Fibroblast of lung (primary cell): ENCODE results near the gene MYH10. TPM values are rescaled to one million over a fixed set of nuclear protein-coding genes. Genes with fewer than 3 reads are reported as not detected.

ENCODE experiments used
- DNase-seq, 2 donors: peaks; one replicate each; pipeline versions ENCODE4 v3.0.0 to v3.0.0-alpha.2; 2010; ENCODE audit warnings: low read depth in 2 of 2
- H2AFZ ChIP-seq: 2 replicates; pipeline ENCODE4 v1.5.1; 2012; ENCODE audit warnings: low read length, control low read depth, inconsistent platforms
- H3K27ac ChIP-seq: 2 replicates; pipeline ENCODE4 v1.5.1; 2011; ENCODE audit warnings: low read length, control low read depth; ENCODE audit not compliant: insufficient read depth
- H3K27me3 ChIP-seq: 2 replicates; pipeline ENCODE4 v1.5.1; 2011; ENCODE audit warnings: mild to moderate bottlenecking, low read length; ENCODE audit not compliant: control insufficient read depth, insufficient read depth
- H3K36me3 ChIP-seq: 2 replicates; pipeline ENCODE4 v1.5.1; 2011; ENCODE audit warnings: low read length; ENCODE audit not compliant: control insufficient read depth, insufficient read depth
- H3K4me1 ChIP-seq: 2 replicates; pipeline ENCODE4 v1.5.1; 2011; ENCODE audit warnings: low read length; ENCODE audit not compliant: control insufficient read depth, insufficient read depth; ENCODE audit errors: extremely low read depth
- H3K4me2 ChIP-seq: 2 replicates; pipeline ENCODE4 v1.5.1; 2011; ENCODE audit warnings: low read length, control low read depth; ENCODE audit not compliant: insufficient read depth; ENCODE audit errors: extremely low read depth
- H3K4me3 ChIP-seq, 4 experiments: fragments of 200-600 bp in 1 of 4; sonication (generic) in 1 of 4; replicated peaks in 1 of 4; 2 replicates each; pipeline ENCODE4 v1.5.1; 2011 to 2016; ENCODE audit warnings: low read length in 4 of 4, low read depth in 3 of 4, mild to moderate bottlenecking in 3 of 4, control low read depth in 2 of 4, inconsistent platforms in 1 of 4, mixed read lengths in 1 of 4; ENCODE audit not compliant: insufficient read depth in 1 of 4; ENCODE audit errors: control extremely low read depth in 1 of 4
- H3K79me2 ChIP-seq: 2 replicates; pipeline ENCODE4 v1.5.1; 2012; ENCODE audit warnings: mild to moderate bottlenecking, low read length, inconsistent platforms; ENCODE audit not compliant: control insufficient read depth, insufficient read depth
- H3K9ac ChIP-seq: 2 replicates; pipeline ENCODE4 v1.5.1; 2011; ENCODE audit warnings: mild to moderate bottlenecking, low read length, control low read depth; ENCODE audit not compliant: insufficient read depth
- H3K9me3 ChIP-seq: 2 replicates; pipeline ENCODE4 v1.5.1; 2012; ENCODE audit warnings: low read depth, low read length; ENCODE audit not compliant: control insufficient read depth, insufficient read depth
- H4K20me1 ChIP-seq: 2 replicates; pipeline ENCODE4 v1.5.1; 2011; ENCODE audit warnings: low read length; ENCODE audit not compliant: control insufficient read depth, insufficient read depth; ENCODE audit errors: extremely low read depth
- EZH2 ChIP-seq: IDR thresholded peaks from 2 replicates; pipeline ENCODE4 v1.5.1; 2012; ENCODE audit warnings: low read length, control low read depth, mild to moderate bottlenecking; ENCODE audit errors: missing control alignments
- polyA plus RNA-seq, 2 donors: library from polyadenylated mRNA; depleted of rRNA in 1 of 2; stranded (reverse) in 1 of 2; unstranded in 1 of 2; fragments of >200 nt; gene quantifications; 2 replicates each; pipeline ENCODE4 v1.2.1, GENCODE V29; 2011 to 2012; ENCODE audit warnings: missing spikeins in 1 of 2
- total RNA-seq: library from RNA; depleted of rRNA; stranded (reverse); fragments of >200 nt; gene quantifications from 2 replicates; pipeline ENCODE4 v1.2.1, GENCODE V29; 2014
- TF ChIP-seq, protein P1 (sequence below), 2 donors: IDR thresholded peaks in 1 of 2; conservative IDR thresholded peaks in 1 of 2; 1 replicate in 1 of 2; 2 replicates in 1 of 2; pipeline ENCODE4 v1.5.1; 2011 to 2012; ENCODE audit warnings: low read length in 2 of 2, control low read depth in 1 of 2, inconsistent platforms in 1 of 2, low read depth in 1 of 2, mild to moderate bottlenecking in 1 of 2

MYH10 gene
- total and polyA plus RNA-seq, 2 donors (not counting 1 experiment from before 2014, with no cell fraction given), result 54.6 to 104 TPM

DNA sequence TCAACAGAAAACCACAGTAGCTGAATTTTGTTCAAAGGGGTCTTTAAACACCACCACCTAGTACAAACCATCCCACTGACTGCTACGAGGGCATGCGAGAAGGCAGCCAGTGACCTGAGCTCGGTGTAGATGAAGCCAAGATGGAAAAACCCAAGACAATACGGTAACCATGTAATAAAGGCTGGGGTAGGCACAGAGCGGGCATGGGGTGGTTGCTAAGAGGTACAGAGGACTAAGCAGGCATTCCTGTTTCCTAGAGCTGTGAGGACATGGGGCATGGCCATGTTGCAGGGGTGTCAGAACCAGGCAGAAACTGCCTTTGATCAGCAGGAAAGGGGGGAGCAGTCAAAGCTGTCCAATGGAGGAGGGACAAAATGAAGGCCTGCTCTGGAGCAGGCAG is 142.8 kb downstream of the MYH10 start:
- H3K36me3 ChIP-seq, result peaks cover 12% of the 10 kb centered on the region

DNA sequence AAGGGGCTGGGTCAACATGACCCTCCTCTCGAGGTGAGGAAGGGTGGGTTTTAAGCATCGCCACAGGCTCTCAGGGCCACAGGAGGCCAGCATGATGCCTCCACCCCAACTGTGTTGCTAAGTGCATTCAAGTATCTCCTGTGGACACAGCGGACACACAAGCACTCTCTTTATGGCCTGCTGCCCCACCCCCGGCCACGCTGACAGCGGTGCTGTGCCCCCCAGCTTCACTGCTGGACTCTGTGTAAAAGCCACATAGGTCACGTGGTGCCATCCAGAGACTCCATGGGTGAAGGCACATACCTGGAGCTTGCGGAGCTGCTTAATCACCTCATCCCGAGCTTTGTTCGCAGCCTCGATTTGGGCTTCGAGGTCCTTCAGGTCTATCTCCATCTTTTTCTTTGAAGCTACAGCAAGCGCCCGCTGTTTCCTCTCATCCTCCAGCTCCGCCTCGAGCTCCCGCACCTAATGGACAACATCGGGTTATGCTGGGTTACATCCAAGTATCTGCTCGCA is 143.3 kb downstream of the MYH10 start:
- TF ChIP-seq EZH2, result no peak
- TF ChIP-seq, protein P1, sequence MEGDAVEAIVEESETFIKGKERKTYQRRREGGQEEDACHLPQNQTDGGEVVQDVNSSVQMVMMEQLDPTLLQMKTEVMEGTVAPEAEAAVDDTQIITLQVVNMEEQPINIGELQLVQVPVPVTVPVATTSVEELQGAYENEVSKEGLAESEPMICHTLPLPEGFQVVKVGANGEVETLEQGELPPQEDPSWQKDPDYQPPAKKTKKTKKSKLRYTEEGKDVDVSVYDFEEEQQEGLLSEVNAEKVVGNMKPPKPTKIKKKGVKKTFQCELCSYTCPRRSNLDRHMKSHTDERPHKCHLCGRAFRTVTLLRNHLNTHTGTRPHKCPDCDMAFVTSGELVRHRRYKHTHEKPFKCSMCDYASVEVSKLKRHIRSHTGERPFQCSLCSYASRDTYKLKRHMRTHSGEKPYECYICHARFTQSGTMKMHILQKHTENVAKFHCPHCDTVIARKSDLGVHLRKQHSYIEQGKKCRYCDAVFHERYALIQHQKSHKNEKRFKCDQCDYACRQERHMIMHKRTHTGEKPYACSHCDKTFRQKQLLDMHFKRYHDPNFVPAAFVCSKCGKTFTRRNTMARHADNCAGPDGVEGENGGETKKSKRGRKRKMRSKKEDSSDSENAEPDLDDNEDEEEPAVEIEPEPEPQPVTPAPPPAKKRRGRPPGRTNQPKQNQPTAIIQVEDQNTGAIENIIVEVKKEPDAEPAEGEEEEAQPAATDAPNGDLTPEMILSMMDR (conservative IDR thresholded peaks at IDR 0.05 in 1 of 2, IDR thresholded peaks at IDR 0.05 in 1 of 2; ENCODE audit: low read depth in 1 of 2, low read length in 2 of 2), result no peak
- no peaks in the 10 kb centered on the region for H3K9me3 ChIP-seq
- H2AFZ ChIP-seq, result no peak overlapping the region

More for the DNA sequence above, 142.8 kb downstream of the MYH10 start:
- H3K4me3 ChIP-seq, result no peak overlapping the region
- H3K4me1 ChIP-seq, result peaks cover 3% of the 10 kb centered on the region
- no peak for DNase-seq
- no peaks in the 10 kb centered on the region for H3K27me3 ChIP-seq
- peak overlapping the region; percentile 75 for H3K27ac ChIP-seq
- TF ChIP-seq EZH2, result no peak
- TF ChIP-seq, protein P1 (conservative IDR thresholded peaks at IDR 0.05 in 1 of 2, IDR thresholded peaks at IDR 0.05 in 1 of 2; ENCODE audit: low read depth in 1 of 2, low read length in 2 of 2), result no peak
- H3K4me2 ChIP-seq, result no peak overlapping the region
- H3K9ac ChIP-seq, result no peak overlapping the region
- no peaks in the 10 kb centered on the region for H3K9me3 ChIP-seq
- no peak overlapping the region for H2AFZ ChIP-seq
- H3K79me2 ChIP-seq, result no peaks in the 10 kb centered on the region
- H4K20me1 ChIP-seq, result no peaks in the 10 kb centered on the region

DNA sequence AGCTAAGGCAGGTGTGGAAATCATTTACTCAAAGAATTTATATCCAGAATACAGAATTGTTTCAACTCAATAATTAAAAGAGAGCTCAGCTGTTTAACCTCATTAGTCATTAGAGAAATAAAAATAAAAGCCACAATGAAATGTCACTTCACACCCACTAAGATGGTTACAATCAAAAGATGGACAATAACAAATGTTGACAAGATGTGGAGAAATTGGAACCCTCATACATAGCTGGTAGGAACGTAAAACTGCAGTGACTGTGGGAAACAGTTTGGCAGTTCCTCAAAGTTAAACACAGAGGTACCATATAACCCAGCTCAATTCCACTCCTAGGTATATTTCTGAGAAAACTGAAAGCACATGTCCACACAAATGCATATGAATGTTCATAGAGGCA is 145.0 kb downstream of the MYH10 start:
- Histone ChIP-seq H3K9me3 (no peaks in the 10 kb centered on the region), H3K27me3 (no peaks in the 10 kb centered on the region), H2AFZ (no peak overlapping the region), H3K79me2 (no peaks in the 10 kb centered on the region), H3K4me3 (no peak overlapping the region), H3K9ac (no peak overlapping the region), H3K36me3 (peaks cover 17% of the 10 kb centered on the region), H4K20me1 (no peaks in the 10 kb centered on the region), H3K4me1 (peaks cover 3% of the 10 kb centered on the region), H3K27ac (no peak overlapping the region), H3K4me2 (no peak overlapping the region)
- TF ChIP-seq EZH2, result no peak
- TF ChIP-seq, protein P1 (conservative IDR thresholded peaks at IDR 0.05 in 1 of 2, IDR thresholded peaks at IDR 0.05 in 1 of 2; ENCODE audit: low read depth in 1 of 2, low read length in 2 of 2), result no peak
- DNase-seq, result no peak

More for the DNA sequence above, 143.3 kb downstream of the MYH10 start:
- Histone ChIP-seq H3K79me2 (no peaks in the 10 kb centered on the region), H3K36me3 (peaks cover 13% of the 10 kb centered on the region), H4K20me1 (no peaks in the 10 kb centered on the region), H3K4me1 (peaks cover 3% of the 10 kb centered on the region), H3K4me3 (no peak overlapping the region), H3K4me2 (no peak overlapping the region), H3K9ac (no peak overlapping the region), H3K27ac (no peak overlapping the region), H3K27me3 (no peaks in the 10 kb centered on the region)
- no peak for DNase-seq
